HG03460 (cell line): ENCODE data around the gene WWOX.

ENCODE experiments used
- ATAC-seq: cut with Tn5 transposase; IDR thresholded peaks from one replicate; pipeline ENCODE4 v1.9.1; 2021; ENCODE audit not compliant: unreplicated experiment

Gene WWOX

DNA sequence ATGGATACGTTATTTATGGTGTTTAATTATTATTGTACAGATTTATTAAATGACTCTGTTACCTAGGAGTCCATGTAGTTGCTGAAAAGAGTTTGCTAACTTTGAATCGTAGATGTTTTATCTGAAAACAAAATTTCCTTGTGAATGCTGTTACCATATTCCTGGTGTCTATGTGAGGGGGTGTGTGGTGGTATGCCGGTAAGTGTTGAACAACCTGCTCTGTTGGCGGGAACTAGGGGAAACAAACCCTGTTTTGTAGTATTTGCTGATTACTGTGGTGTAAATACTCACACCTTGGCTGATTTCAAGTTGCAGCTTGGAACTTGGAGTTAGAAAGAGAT lies 386.4 kb downstream of the WWOX start:
- ATAC-seq, result no peak

DNA sequence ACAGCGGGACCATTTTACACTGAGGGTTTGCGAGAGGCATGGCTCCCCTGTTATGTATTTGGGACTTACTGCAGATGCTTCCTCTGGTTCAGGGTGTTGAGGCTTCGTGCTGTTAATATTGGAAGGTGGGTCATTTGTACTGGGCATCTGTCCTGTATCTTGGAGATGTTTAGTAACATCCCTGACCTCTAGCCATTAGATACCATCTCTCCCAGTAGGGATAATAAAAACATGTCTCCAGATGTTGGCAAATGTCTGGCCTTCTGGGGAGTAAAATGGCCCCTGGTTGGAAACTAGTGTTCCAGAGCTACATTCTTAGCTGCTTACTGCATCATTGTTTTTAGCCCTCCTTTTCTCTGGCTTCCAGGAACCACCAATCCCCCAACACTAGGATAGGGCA lies 388.0 kb downstream of the WWOX start:
- ATAC-seq, result no peak

DNA sequence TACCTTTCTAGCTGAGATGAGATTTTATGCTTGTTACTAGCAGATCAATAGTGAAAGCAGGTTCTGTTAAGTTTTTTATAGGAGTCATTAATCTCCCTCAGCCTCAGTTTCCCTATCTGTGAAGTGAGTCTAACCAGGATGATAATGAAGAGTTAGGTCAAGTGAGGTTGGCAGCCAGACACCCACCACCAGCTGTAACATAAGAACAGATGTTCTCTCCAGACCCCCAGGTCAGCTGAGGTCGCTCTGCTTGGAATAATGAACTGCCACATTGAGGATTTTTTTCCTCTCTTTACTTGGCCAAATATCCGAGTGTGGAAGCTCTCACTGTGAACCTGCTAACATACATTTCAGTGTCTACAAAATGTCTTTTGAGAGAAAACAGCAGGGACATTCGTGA lies 389.6 kb downstream of the WWOX start:
- no peak for ATAC-seq

- ATAC-seq, result no peak
Measured at GRCh38 chr16:78489631-78490030, 390.2 kb downstream of the WWOX start.

GRCh38 chr16:78490431-78490830 lies 391.0 kb downstream of the WWOX start:
- ATAC-seq, result no peak

DNA sequence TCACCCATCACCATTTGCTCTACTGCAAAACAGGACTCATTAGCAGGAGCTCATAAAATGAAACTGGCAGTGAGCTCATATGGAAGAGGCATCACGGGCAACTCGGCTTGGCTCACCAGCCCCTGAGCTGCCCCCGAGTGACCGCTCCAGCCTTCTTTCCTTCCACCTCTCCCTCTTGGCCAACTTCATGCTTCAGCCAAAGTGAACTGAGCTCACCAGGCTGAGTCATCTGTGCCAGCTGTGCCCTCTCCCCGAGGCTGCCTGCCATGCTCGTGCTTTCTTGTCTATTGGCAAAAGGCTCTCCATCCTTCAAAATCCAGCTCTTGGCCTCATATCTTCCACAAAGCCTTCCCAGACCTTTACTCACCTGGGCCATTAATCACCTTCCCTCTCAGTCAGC lies 391.4 kb downstream of the WWOX start:
- no peak for ATAC-seq

GRCh38 chr16:78493573-78493972 lies 394.1 kb downstream of the WWOX start:
- ATAC-seq, result no peak

- ATAC-seq, result no peak
Measured at GRCh38 chr16:78494105-78494504, 394.7 kb downstream of the WWOX start.

- ATAC-seq, result no peak
Measured at GRCh38 chr16:78494674-78495073, 395.2 kb downstream of the WWOX start.

GRCh38 chr16:78496189-78496588 lies 396.7 kb downstream of the WWOX start:
- ATAC-seq, result no peak

- ATAC-seq, result no peak
Measured at GRCh38 chr16:78499399-78499798, 399.9 kb downstream of the WWOX start.

GRCh38 chr16:78500659-78501270 lies 401.3 kb downstream of the WWOX start:
- ATAC-seq, result no peak

GRCh38 chr16:78501744-78502143 lies 402.3 kb downstream of the WWOX start:
- no peak for ATAC-seq

- no peak for ATAC-seq
Measured at GRCh38 chr16:78502812-78503350, 403.4 kb downstream of the WWOX start.

DNA sequence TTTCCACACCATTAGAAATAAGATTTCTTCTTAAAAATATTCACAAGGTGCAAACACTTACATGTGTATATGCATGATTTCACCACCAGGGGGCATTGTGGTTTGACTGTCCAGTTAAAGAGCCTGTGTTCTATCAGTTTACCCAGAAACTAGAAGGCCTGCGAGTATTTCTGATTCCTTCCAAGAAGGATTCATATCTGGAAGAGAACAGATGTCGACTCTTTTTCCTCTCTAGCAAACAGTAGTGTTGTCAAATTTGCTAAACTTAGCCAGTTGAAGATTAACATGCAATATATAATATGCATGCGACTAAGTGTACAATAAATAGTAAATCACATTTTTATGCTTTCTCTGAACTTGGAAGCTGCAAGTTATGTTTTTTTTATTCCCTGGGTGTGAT lies 404.1 kb downstream of the WWOX start:
- ATAC-seq, result no peak

GRCh38 chr16:78504401-78504851 lies 405.0 kb downstream of the WWOX start:
- ATAC-seq, result no peak

DNA sequence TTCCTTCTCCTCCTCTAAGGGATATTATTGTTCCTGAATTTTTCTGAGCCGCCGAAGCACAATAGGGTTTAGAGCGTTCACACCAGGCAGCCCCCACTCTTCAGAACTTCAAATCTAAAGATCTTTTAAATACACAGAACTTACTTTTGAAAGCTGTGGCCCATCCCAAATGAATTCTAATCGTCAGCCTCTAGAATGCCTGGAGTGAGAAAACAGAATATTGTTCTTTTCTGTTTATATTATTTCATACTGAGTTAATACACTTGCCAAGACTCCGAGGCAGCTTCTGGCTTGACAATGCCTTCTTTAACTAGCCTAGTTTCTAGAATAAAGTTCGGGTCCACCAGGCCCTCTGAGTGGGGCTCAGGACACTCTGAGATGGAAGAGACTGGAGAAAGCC lies 405.6 kb downstream of the WWOX start:
- ATAC-seq, result no peak

- no peak for ATAC-seq
Measured at GRCh38 chr16:78505544-78506366, 406.3 kb downstream of the WWOX start.

- no peak for ATAC-seq
Measured at GRCh38 chr16:78506367-78507193, 407.1 kb downstream of the WWOX start.

DNA sequence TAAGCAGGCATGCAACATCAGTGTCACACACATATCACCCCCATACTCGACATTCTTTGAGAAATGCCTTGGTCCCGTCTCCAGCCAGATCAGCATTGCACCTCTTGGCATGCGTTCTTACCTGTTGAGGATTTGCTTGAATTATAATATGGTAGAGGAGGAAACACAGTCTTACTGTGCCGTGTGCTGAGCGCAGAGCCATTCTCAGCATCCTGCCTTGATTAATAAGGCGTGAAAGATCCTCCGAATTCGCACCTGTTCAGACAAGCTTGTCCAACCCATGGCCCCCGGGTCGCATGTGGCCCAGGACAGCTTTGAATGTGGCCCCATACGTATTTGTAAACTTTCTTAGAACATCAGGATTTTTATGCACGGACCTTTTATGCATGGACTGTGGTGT lies 408.1 kb downstream of the WWOX start:
- no peak for ATAC-seq

DNA sequence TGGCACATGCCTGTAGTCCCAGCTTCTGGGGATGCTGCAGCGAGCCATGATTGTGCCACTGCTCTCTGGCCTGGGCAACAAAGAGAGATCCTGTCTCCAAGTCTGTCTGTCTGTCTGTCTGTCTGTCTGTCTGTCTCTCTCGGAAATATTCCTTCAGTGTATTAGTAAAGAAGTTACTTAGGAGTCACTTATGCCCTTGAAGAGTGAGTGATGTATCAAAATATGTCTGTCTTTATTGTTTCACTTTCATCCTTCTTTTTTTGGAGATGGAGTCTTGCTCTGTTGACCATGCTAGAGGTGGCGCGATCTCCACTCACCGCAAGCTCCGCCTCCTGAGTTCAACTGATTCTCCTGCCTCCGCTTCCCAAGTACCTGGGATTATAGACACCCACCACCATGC lies 410.5 kb downstream of the WWOX start:
- no peak for ATAC-seq

DNA sequence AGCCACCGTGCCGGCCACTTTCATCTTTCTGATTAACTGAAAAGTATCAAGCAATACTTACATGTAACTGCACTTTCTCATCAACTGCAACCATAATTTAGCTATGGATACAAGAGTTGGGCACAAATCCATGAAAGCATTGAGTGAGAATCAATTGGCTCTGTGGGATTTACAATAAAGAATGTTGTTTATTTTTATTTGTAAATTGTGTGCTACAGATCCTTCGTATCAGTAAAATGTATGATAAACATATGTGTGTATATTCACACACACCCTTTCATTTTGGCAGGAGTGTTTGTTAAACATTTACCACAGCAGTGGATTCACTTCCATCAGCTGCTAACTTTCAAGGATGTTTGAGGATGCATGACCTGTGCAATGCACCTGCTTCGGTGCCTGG lies 411.0 kb downstream of the WWOX start:
- ATAC-seq, result no peak
